Erythroblast (primary cell): ENCODE measurements around the gene CXCL13.

ENCODE experiments used
- GATA1 ChIP-seq: IDR thresholded peaks from 2 replicates; pipeline ENCODE4 v1.6.1; 2011; ENCODE audit warnings: low read depth, mild to moderate bottlenecking, control low read depth, low read length, moderate library complexity
- POLR2A ChIP-seq: IDR thresholded peaks from 2 replicates; pipeline ENCODE4 v1.6.1; 2011; ENCODE audit warnings: mild to moderate bottlenecking, low read length

DNA sequence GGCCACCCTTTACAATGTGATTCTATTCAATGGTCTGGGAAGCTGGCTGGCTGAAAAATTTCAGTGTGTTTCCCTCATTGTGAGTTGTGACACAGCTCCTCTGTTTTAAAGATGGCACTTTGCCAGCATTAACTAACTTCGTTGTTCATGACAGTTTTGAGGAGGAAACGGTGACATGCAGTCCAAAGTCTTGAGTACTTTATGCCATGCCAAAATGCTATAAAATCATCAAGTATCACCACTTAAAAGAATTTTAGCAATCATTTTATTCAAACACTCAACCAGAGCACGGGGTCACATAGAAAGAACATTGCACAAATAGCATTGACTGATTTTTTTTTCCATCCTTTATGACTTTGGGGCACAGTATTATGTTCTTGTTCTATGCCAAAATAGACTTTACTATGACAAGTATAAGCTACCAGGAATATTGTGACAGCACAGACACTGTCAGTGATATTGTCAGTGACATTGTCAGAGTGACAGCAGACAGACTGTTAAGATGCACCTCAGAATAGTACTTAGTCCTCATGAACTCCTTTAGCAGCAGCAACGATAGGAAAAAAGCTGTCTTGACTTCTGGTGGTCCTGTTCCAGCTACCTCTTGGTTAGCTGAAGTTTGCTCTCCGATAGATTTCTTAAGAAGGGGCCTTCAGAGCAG, 46.7 kb downstream of the CXCL13 start:
- no peak for TF ChIP-seq POLR2A
- TF ChIP-seq GATA1, result no peak
